ENCODE measurements around the gene IMMP2L.

IMMP2L gene

GRCh38 chr7:111405621-111406020 is 156.7 kb downstream of the IMMP2L start:
- H3K79me2 ChIP-seq (ENCODE audit: insufficient read depth, low read length), result no peaks in the 10 kb centered on the region
- H4K20me1 ChIP-seq (ENCODE audit: insufficient read depth, low read length), result no peaks in the 10 kb centered on the region
- no peak overlapping the region for H2AFZ ChIP-seq (ENCODE audit: low read depth, low read length)
- no peaks in the 10 kb centered on the region for H3K36me3 ChIP-seq (ENCODE audit: insufficient read depth, low read length)
- no peaks in the 10 kb centered on the region for H3K9me3 ChIP-seq (ENCODE audit: insufficient read depth, low read length, severe bottlenecking)
- H3K4me3 ChIP-seq (ENCODE audit: low read depth in 1 of 2, low read length in 2 of 2), result no peak overlapping the region
- no peak overlapping the region for H3K9ac ChIP-seq (ENCODE audit: low read depth, low read length)
- no peak overlapping the region for H3K4me2 ChIP-seq (ENCODE audit: insufficient read depth, low read length)
- no peaks in the 10 kb centered on the region for H3K4me1 ChIP-seq (ENCODE audit: insufficient read depth, low read length)
- ATAC-seq (ENCODE audit: insufficient read depth, low read depth) (no peak), DNase-seq (no peak)
- H3K27me3 ChIP-seq (ENCODE audit: insufficient read depth, low read length, poor library complexity), result no peaks in the 10 kb centered on the region
- no peak for TF ChIP-seq EZH2 (IDR thresholded peaks at IDR 0.05; ENCODE audit: borderline replicate concordance, low read depth, low read length, severe bottlenecking)
- TF ChIP-seq, protein P1, sequence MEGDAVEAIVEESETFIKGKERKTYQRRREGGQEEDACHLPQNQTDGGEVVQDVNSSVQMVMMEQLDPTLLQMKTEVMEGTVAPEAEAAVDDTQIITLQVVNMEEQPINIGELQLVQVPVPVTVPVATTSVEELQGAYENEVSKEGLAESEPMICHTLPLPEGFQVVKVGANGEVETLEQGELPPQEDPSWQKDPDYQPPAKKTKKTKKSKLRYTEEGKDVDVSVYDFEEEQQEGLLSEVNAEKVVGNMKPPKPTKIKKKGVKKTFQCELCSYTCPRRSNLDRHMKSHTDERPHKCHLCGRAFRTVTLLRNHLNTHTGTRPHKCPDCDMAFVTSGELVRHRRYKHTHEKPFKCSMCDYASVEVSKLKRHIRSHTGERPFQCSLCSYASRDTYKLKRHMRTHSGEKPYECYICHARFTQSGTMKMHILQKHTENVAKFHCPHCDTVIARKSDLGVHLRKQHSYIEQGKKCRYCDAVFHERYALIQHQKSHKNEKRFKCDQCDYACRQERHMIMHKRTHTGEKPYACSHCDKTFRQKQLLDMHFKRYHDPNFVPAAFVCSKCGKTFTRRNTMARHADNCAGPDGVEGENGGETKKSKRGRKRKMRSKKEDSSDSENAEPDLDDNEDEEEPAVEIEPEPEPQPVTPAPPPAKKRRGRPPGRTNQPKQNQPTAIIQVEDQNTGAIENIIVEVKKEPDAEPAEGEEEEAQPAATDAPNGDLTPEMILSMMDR (IDR thresholded peaks at IDR 0.05; ENCODE audit: borderline replicate concordance, extremely low read depth, low read length, poor library complexity, severe bottlenecking), result no peak
- no peak overlapping the region for H3K27ac ChIP-seq (ENCODE audit: low read length)

DNA sequence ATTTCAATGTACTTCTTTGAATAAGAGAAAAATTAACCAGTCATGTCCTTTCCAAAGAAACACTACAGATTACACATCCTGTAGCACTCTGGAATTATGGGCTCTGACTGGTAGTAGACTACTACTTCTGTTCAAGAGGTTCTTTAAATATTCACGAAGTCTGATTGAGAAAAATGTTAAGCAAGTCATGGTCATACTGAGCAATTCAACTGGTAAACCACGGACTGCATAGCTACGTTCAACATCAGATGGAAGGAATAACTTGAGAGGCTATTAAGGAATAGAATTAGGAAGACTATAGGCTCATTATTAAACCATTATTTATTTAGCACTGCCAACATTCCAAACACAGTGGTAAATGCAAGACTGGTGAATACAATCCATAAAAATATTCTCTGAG is 160.8 kb downstream of the IMMP2L start:
- Histone ChIP-seq H3K9ac (ENCODE audit: low read depth, low read length) (no peak overlapping the region), H3K9me3 (ENCODE audit: insufficient read depth, low read length, severe bottlenecking) (no peaks in the 10 kb centered on the region), H3K4me2 (ENCODE audit: insufficient read depth, low read length) (no peak overlapping the region), H3K36me3 (ENCODE audit: insufficient read depth, low read length) (no peaks in the 10 kb centered on the region), H4K20me1 (ENCODE audit: insufficient read depth, low read length) (no peaks in the 10 kb centered on the region), H3K4me3 (ENCODE audit: low read depth in 1 of 2, low read length in 2 of 2) (no peak overlapping the region), H3K27ac (ENCODE audit: low read length) (no peak overlapping the region), H3K27me3 (ENCODE audit: insufficient read depth, low read length, poor library complexity) (no peaks in the 10 kb centered on the region), H3K79me2 (ENCODE audit: insufficient read depth, low read length) (no peaks in the 10 kb centered on the region), H2AFZ (ENCODE audit: low read depth, low read length) (no peak overlapping the region), H3K4me1 (ENCODE audit: insufficient read depth, low read length) (no peaks in the 10 kb centered on the region)
- ATAC-seq (ENCODE audit: insufficient read depth, low read depth), result no peak
- no peak for DNase-seq
- TF ChIP-seq EZH2 (IDR thresholded peaks at IDR 0.05; ENCODE audit: borderline replicate concordance, low read depth, low read length, severe bottlenecking), result no peak
- TF ChIP-seq, protein P1 (IDR thresholded peaks at IDR 0.05; ENCODE audit: borderline replicate concordance, extremely low read depth, low read length, poor library complexity, severe bottlenecking), result no peak

GRCh38 chr7:111400088-111400487 is 162.2 kb downstream of the IMMP2L start:
- H3K79me2 ChIP-seq (ENCODE audit: insufficient read depth, low read length), result no peaks in the 10 kb centered on the region
- no peaks in the 10 kb centered on the region for H3K4me1 ChIP-seq (ENCODE audit: insufficient read depth, low read length)
- no peak overlapping the region for H3K9ac ChIP-seq (ENCODE audit: low read depth, low read length)
- no peaks in the 10 kb centered on the region for H3K36me3 ChIP-seq (ENCODE audit: insufficient read depth, low read length)
- H3K27me3 ChIP-seq (ENCODE audit: insufficient read depth, low read length, poor library complexity), result no peaks in the 10 kb centered on the region
- H3K9me3 ChIP-seq (ENCODE audit: insufficient read depth, low read length, severe bottlenecking), result no peaks in the 10 kb centered on the region
- no peak overlapping the region for H3K27ac ChIP-seq (ENCODE audit: low read length)
- ATAC-seq (ENCODE audit: insufficient read depth, low read depth) (no peak), DNase-seq (no peak)
- TF ChIP-seq, protein P1 (IDR thresholded peaks at IDR 0.05; ENCODE audit: borderline replicate concordance, extremely low read depth, low read length, poor library complexity, severe bottlenecking), result no peak
- no peak for TF ChIP-seq EZH2 (IDR thresholded peaks at IDR 0.05; ENCODE audit: borderline replicate concordance, low read depth, low read length, severe bottlenecking)
- H3K4me2 ChIP-seq (ENCODE audit: insufficient read depth, low read length), result no peak overlapping the region
- no peak overlapping the region for H3K4me3 ChIP-seq (ENCODE audit: low read depth in 1 of 2, low read length in 2 of 2)
- no peak overlapping the region for H2AFZ ChIP-seq (ENCODE audit: low read depth, low read length)
- H4K20me1 ChIP-seq (ENCODE audit: insufficient read depth, low read length), result no peaks in the 10 kb centered on the region

GRCh38 chr7:111394891-111395290 is 167.4 kb downstream of the IMMP2L start:
- H3K79me2 ChIP-seq (ENCODE audit: insufficient read depth, low read length), result no peaks in the 10 kb centered on the region
- no peaks in the 10 kb centered on the region for H3K9me3 ChIP-seq (ENCODE audit: insufficient read depth, low read length, severe bottlenecking)
- no peak overlapping the region for H3K4me3 ChIP-seq (ENCODE audit: low read depth in 1 of 2, low read length in 2 of 2)
- TF ChIP-seq, protein P1 (IDR thresholded peaks at IDR 0.05; ENCODE audit: borderline replicate concordance, extremely low read depth, low read length, poor library complexity, severe bottlenecking), result no peak
- no peak for TF ChIP-seq EZH2 (IDR thresholded peaks at IDR 0.05; ENCODE audit: borderline replicate concordance, low read depth, low read length, severe bottlenecking)
- H3K4me1 ChIP-seq (ENCODE audit: insufficient read depth, low read length), result no peaks in the 10 kb centered on the region
- H3K9ac ChIP-seq (ENCODE audit: low read depth, low read length), result no peak overlapping the region
- ATAC-seq (ENCODE audit: insufficient read depth, low read depth) (no peak), DNase-seq (no peak)
- H2AFZ ChIP-seq (ENCODE audit: low read depth, low read length), result no peak overlapping the region
- H3K36me3 ChIP-seq (ENCODE audit: insufficient read depth, low read length), result no peaks in the 10 kb centered on the region
- H3K4me2 ChIP-seq (ENCODE audit: insufficient read depth, low read length), result no peak overlapping the region
- H4K20me1 ChIP-seq (ENCODE audit: insufficient read depth, low read length), result no peaks in the 10 kb centered on the region
- H3K27ac ChIP-seq (ENCODE audit: low read length), result no peak overlapping the region
- no peaks in the 10 kb centered on the region for H3K27me3 ChIP-seq (ENCODE audit: insufficient read depth, low read length, poor library complexity)
